SU-DHL-6 (cell line): ENCODE results near the gene BUD23.

Source experiments
- H2AFZ ChIP-seq: fragments of 200-600 bp; sonication (generic); 2 replicates; pipeline ENCODE4 v1.6.1; 2014; ENCODE audit warnings: low read depth, mild to moderate bottlenecking, moderate library complexity, mixed read lengths, antibody characterized with exemption, low read length; ENCODE audit not compliant: severe bottlenecking
- H3F3A ChIP-seq: fragments of 200-600 bp; shearing (Covaris generic); 2 replicates; pipeline ENCODE4 v1.6.0; 2016; ENCODE audit warnings: antibody characterized with exemption, mild to moderate bottlenecking; ENCODE audit not compliant: insufficient read depth
- H3K27ac ChIP-seq: fragments of 200-600 bp; sonication (generic); 2 replicates; pipeline ENCODE4 v1.5.1; 2016; ENCODE audit warnings: low read depth, mild to moderate bottlenecking, low read length, moderate library complexity, mixed read lengths
- H3K27me3 ChIP-seq: fragments of 200-600 bp; sonication (generic), shearing (Covaris generic); 2 replicates; pipeline ENCODE4 v1.6.0; 2014; ENCODE audit warnings: mild to moderate bottlenecking, low read length
- H3K36me3 ChIP-seq: fragments of 200-600 bp; sonication (generic); 2 replicates; pipeline ENCODE4 v1.6.1; 2014; ENCODE audit warnings: mild to moderate bottlenecking, low read length, mixed read lengths
- H3K4me2 ChIP-seq: fragments of 300-600, 200-600 bp; shearing (Covaris generic), sonication (generic); 2 replicates; pipeline ENCODE4 v1.6.0; 2014; ENCODE audit warnings: low read length, low read depth, mild to moderate bottlenecking; ENCODE audit not compliant: poor library complexity, severe bottlenecking
- H3K4me3 ChIP-seq: fragments of 200-600 bp; sonication (generic); 2 replicates; pipeline ENCODE4 v1.5.1; 2014; ENCODE audit warnings: antibody characterized with exemption, low read length, mild to moderate bottlenecking, mixed read lengths; ENCODE audit not compliant: insufficient read depth, poor library complexity, severe bottlenecking
- H3K79me2 ChIP-seq: fragments of 200-600 bp; sonication (generic); 2 replicates; pipeline ENCODE4 v1.6.1; 2014; ENCODE audit warnings: mild to moderate bottlenecking, low read length, moderate library complexity; ENCODE audit not compliant: insufficient read depth
- H3K9ac ChIP-seq: fragments of 200-600 bp; sonication (generic); 2 replicates; pipeline ENCODE4 v1.7.0; 2014; ENCODE audit warnings: mild to moderate bottlenecking, low read length
- H3K9me2 ChIP-seq: fragments of 200-600 bp; sonication (generic); replicated peaks from 2 replicates; pipeline ENCODE4 v1.6.1; 2014; ENCODE audit warnings: low read length; ENCODE audit not compliant: insufficient read depth
- H3K9me3 ChIP-seq: fragments of 200-600 bp; sonication (generic); 2 replicates; pipeline ENCODE4 v1.6.1; 2014; ENCODE audit warnings: low read length, mixed read lengths; ENCODE audit not compliant: insufficient read depth
- H4K20me1 ChIP-seq: fragments of 200-600 bp; sonication (generic); 2 replicates; pipeline ENCODE4 v1.6.1; 2014; ENCODE audit warnings: low read depth, mild to moderate bottlenecking, antibody characterized with exemption, low read length, moderate library complexity, mixed read lengths
- EZH2phosphoT487 ChIP-seq: fragments of 200-600 bp; sonication (generic), shearing (Covaris generic); conservative IDR thresholded peaks from 2 replicates; pipeline ENCODE4 v1.6.1; 2018; ENCODE audit warnings: mild to moderate bottlenecking, antibody characterized with exemption, low read length, moderate library complexity, mixed read lengths
- TF ChIP-seq, protein P1 (sequence below): fragments of 200-600 bp; sonication (generic); IDR thresholded peaks from one replicate; pipeline ENCODE4 v1.5.1; 2017; ENCODE audit warnings: antibody characterized with exemption, mild to moderate bottlenecking, low read length, moderate library complexity; ENCODE audit not compliant: insufficient read depth, poor library complexity, severe bottlenecking

BUD23 gene

DNA sequence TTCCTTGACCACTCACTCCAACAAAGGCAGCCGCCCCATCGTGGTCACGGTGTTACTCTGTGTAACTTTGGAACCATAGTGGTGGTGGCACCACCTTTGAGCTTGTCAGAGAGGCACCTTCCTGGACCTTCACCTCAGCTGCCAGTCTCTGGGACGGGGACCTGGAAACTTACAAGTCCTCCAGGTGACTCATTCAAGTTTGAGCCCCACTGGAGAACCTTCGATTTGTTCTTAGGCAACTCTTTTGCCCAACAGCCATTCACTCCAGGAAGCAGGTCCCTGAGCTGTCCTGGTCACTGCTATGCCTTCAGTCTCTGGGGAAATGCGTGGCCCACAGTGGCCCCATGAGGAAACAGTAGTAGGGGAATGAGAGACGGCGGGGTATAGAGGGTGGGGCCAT, 18.8 kb downstream of the BUD23 start:
- Histone ChIP-seq H3K36me3 (no peaks in the 10 kb centered on the region), H3K27me3 (no peaks in the 10 kb centered on the region), H4K20me1 (no peaks in the 10 kb centered on the region), H3K27ac (no peak overlapping the region), H3F3A (no peaks in the 10 kb centered on the region), H3K9ac (no peak overlapping the region), H3K4me3 (no peak overlapping the region), H3K9me3 (no peaks in the 10 kb centered on the region), H3K4me2 (no peak overlapping the region), H3K79me2 (no peaks in the 10 kb centered on the region), H2AFZ (no peak overlapping the region), H3K9me2 (no peaks in the 10 kb centered on the region)
- TF ChIP-seq, protein P1, sequence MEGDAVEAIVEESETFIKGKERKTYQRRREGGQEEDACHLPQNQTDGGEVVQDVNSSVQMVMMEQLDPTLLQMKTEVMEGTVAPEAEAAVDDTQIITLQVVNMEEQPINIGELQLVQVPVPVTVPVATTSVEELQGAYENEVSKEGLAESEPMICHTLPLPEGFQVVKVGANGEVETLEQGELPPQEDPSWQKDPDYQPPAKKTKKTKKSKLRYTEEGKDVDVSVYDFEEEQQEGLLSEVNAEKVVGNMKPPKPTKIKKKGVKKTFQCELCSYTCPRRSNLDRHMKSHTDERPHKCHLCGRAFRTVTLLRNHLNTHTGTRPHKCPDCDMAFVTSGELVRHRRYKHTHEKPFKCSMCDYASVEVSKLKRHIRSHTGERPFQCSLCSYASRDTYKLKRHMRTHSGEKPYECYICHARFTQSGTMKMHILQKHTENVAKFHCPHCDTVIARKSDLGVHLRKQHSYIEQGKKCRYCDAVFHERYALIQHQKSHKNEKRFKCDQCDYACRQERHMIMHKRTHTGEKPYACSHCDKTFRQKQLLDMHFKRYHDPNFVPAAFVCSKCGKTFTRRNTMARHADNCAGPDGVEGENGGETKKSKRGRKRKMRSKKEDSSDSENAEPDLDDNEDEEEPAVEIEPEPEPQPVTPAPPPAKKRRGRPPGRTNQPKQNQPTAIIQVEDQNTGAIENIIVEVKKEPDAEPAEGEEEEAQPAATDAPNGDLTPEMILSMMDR = no peak
- no peak for TF ChIP-seq EZH2phosphoT487

DNA sequence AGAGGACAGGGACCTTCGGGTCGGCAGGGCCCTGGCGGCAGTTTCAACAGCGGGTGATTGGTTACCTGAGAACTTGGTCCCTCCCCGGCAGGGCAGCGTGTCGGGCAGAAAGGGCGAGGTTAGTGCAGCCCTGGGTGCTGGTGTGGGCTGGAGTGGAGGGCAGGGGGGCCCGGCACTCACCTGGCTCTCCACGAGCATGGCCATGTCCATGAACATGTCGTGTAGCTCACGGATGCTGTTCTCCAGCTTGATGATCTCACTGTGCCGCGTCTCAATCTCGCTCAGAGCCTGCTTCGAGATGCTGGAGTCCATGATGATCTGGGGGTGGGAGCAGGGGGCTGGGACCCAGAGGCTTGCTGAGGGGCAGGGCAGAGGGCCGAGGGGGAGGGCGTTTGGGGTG, 19.3 kb downstream of the BUD23 start:
- H3K9ac ChIP-seq = no peak overlapping the region
- H3K27me3 ChIP-seq = no peaks in the 10 kb centered on the region
- no peaks in the 10 kb centered on the region for H3K9me2 ChIP-seq
- no peaks in the 10 kb centered on the region for H3K36me3 ChIP-seq
- no peaks in the 10 kb centered on the region for H3F3A ChIP-seq
- no peak overlapping the region for H3K4me2 ChIP-seq
- H3K27ac ChIP-seq = no peak overlapping the region
- H3K79me2 ChIP-seq = no peaks in the 10 kb centered on the region
- no peak for TF ChIP-seq EZH2phosphoT487
- TF ChIP-seq, protein P1 = no peak
- H2AFZ ChIP-seq = no peak overlapping the region
- H3K9me3 ChIP-seq = no peaks in the 10 kb centered on the region
- no peaks in the 10 kb centered on the region for H4K20me1 ChIP-seq
- H3K4me3 ChIP-seq = no peak overlapping the region

DNA sequence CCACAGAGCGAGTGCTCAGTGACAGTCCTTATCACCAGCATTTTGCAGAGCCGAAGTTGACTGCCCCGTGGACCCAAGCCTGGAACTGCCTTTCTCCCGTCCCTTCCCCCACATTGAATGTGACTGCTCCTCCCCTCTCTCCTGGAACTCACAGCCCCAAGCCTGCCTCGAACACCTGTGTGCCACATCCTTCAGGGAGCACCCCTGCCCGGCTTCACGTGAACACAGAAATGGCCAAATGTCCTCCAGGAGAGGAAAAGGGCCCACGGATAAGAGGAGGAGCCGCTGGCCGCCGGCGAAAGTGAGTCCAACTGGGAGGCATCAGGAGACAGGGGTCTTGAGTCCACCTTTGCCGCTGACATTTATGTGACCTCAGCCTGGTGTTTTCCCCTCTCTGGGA, 19.8 kb downstream of the BUD23 start:
- Histone ChIP-seq H3K9me2 (no peaks in the 10 kb centered on the region), H3K4me3 (no peak overlapping the region), H3K9me3 (no peaks in the 10 kb centered on the region), H3K36me3 (no peaks in the 10 kb centered on the region), H4K20me1 (no peaks in the 10 kb centered on the region), H3K4me2 (no peak overlapping the region), H3K27me3 (no peaks in the 10 kb centered on the region), H3K79me2 (no peaks in the 10 kb centered on the region), H3K27ac (no peak overlapping the region), H3F3A (no peaks in the 10 kb centered on the region), H2AFZ (no peak overlapping the region), H3K9ac (no peak overlapping the region)
- TF ChIP-seq, protein P1 = no peak
- TF ChIP-seq EZH2phosphoT487 = no peak
